Peyer's patch (tissue), 4 donors: ENCODE results near the gene RAMP2. TPM values are rescaled to one million over a fixed set of nuclear protein-coding genes. Genes with fewer than 3 reads are reported as not detected.
"Not testable (repeated sequence)": the region's sequence is repeated elsewhere in the genome, so short reads cannot be mapped to it uniquely, and the experiment has no call there.

Experiments
- DNase-seq, 3 donors: peaks; one replicate each; pipeline ENCODE4 v3.0.0-alpha.2; 2017 to 2019
- H3K27ac ChIP-seq, 4 donors: fragments of 200-600 bp; sonication (generic); one replicate each; pipeline ENCODE4 v1.5.1; 2016 to 2019
- H3K27me3 ChIP-seq, 2 donors: fragments of 200-600 bp; sonication (generic); one replicate each; pipeline ENCODE4 v1.5.1; 2019
- H3K36me3 ChIP-seq, 3 donors: fragments of 200-600 bp; sonication (generic); one replicate each; pipeline ENCODE4 v1.5.1; 2016 to 2019
- H3K4me1 ChIP-seq, 4 donors: fragments of 200-600 bp; sonication (generic); one replicate each; pipeline ENCODE4 v1.5.1; 2016 to 2019
- H3K4me3 ChIP-seq, 4 donors: fragments of 200-600 bp; sonication (generic); 1 replicate in 3 of 4; 2 replicates in 1 of 4; pipeline ENCODE4 v1.5.1; 2016 to 2019; ENCODE audit warnings: mild to moderate bottlenecking in 1 of 4
- H3K9me3 ChIP-seq, 4 donors: fragments of 200-600 bp; sonication (generic); one replicate each; pipeline ENCODE4 v1.5.1; 2016 to 2019; ENCODE audit warnings: mild to moderate bottlenecking in 1 of 4
- POLR2A ChIP-seq, 2 donors: fragments of 450-650 bp; IDR thresholded peaks; one replicate each; pipeline ENCODE4 v1.5.1; 2017; ENCODE audit warnings: antibody characterized with exemption in 2 of 2, mild to moderate bottlenecking in 2 of 2, moderate library complexity in 2 of 2
- total RNA-seq, 4 donors: library from RNA; depleted of rRNA; stranded (reverse); fragments of >200 nt; gene quantifications; one replicate each; pipeline ENCODE4 v1.1.0, GENCODE V29; 2016
- TF ChIP-seq, protein P1 (sequence below), 6 experiments: fragments of 450-650 bp in 4 of 6; fragments of 200-600 bp in 2 of 6; sonication (generic) in 1 of 6; IDR thresholded peaks; one replicate each; pipeline ENCODE4 v1.5.1; 2017 to 2019; ENCODE audit warnings: antibody characterized with exemption in 6 of 6, mild to moderate bottlenecking in 3 of 6, moderate library complexity in 1 of 6

Gene RAMP2, protein sequence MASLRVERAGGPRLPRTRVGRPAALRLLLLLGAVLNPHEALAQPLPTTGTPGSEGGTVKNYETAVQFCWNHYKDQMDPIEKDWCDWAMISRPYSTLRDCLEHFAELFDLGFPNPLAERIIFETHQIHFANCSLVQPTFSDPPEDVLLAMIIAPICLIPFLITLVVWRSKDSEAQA
- total RNA-seq, result 1 to 10 TPM; 2.3 to 9.9 (median 4.3) TPM

DNA sequence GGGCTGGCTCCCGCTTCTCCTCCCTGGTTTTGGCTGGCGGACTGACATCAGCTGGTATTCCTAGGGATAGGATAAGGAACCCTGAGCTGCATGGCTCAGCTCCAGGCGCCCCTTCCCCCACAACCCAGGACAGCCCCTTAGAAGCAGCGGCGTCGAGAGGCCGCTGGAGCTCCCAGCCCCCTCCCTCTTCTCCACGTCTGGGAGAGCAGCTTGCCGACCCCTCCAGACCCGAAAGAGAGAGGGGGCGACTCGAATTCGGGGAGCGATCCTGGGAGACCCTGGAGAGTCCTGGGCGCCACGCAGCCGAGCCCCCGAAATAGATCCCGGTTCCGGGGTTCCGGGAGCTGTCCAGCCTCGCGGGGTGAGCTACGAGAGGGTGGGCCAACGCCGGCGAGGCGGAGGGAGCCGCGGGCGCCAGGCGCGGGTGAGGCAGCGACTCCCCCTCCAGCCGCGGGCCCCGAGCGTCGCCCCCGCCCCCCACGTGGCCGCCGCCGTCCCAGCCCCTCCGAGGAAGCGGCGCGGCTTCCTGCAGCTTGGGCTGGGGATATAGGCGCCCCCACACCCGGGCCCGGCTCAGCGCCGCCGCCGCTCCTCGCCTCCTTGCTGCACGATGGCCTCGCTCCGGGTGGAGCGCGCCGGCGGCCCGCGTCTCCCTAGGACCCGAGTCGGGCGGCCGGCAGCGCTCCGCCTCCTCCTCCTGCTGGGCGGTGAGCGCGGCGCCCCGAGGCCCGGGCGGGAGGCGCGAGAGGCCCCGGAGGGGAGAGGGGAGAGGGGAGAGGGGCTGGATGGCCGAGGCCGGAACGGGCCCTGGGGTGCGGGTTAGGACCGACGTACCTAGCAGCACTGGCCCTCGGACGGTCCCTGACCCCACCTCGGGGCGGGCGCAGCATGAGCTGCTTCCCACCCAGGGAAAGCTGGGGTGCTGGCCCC is at the start of gene RAMP2:
Gene RAMP2, plus strand, starts transcription at position 576 of the 930 bp plus-strand sequence. Its CDS starts 35 bp downstream, at position 611.
- H3K9me3 ChIP-seq, result no peaks in the 10 kb centered on the region
- H3K4me1 ChIP-seq, result peaks cover 0 to 16% (median 8%) of the 10 kb centered on the region in 4 donors
- H3K4me3 ChIP-seq, result peak within 1 kb of the TSS; percentile 40 to 61 (median 56)
- no peak for DNase-seq
- no peaks in the 10 kb centered on the region for H3K36me3 ChIP-seq
- H3K27me3 ChIP-seq, result peaks cover 0 to 8% of the 10 kb centered on the region in 2 donors
- TF ChIP-seq POLR2A (IDR thresholded peaks at IDR 0.05), result no peak
- TF ChIP-seq, protein P1, sequence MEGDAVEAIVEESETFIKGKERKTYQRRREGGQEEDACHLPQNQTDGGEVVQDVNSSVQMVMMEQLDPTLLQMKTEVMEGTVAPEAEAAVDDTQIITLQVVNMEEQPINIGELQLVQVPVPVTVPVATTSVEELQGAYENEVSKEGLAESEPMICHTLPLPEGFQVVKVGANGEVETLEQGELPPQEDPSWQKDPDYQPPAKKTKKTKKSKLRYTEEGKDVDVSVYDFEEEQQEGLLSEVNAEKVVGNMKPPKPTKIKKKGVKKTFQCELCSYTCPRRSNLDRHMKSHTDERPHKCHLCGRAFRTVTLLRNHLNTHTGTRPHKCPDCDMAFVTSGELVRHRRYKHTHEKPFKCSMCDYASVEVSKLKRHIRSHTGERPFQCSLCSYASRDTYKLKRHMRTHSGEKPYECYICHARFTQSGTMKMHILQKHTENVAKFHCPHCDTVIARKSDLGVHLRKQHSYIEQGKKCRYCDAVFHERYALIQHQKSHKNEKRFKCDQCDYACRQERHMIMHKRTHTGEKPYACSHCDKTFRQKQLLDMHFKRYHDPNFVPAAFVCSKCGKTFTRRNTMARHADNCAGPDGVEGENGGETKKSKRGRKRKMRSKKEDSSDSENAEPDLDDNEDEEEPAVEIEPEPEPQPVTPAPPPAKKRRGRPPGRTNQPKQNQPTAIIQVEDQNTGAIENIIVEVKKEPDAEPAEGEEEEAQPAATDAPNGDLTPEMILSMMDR (IDR thresholded peaks at IDR 0.05), result no peak
- H3K27ac ChIP-seq, result peak within 1 kb of the TSS in 3 of 4 donors; percentile 29 to 60 (median 40)

DNA sequence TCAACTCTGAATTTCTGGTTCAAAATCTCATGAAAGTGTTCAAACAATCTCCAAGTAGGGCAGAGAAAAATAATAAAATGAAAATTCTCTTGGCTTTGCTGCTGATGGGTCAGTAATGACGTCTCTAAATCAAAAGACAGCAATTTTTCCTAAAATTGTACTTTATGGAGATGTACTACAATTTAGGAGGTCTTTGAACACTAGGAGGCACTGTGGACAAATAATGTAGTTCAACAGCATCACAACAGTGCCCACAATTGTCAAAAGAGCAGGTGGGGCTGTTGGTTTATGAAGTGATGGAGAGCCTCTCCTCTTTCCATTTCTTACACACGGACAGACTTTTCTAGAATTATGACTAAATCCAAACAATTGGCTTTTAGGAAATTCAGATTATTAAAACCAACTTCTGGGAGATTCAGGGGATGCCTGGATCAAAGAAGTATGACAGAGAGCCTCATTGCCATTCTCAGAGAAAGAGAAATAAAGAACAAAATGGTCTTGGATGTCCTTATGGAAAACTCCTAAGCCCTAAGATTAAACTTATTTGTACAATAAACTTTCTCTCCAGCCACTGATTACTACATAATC is 39.9 kb upstream of the RAMP2 start:
- Histone ChIP-seq H3K27ac (no peak overlapping the region), H3K36me3 (peaks cover 0 to 98% (median 0%) of the 10 kb centered on the region in 3 donors)
- TF ChIP-seq, protein P1 (IDR thresholded peaks at IDR 0.05), result peak; percentile 20 to 85 (median 76)
- no peak for TF ChIP-seq POLR2A (IDR thresholded peaks at IDR 0.05)

DNA sequence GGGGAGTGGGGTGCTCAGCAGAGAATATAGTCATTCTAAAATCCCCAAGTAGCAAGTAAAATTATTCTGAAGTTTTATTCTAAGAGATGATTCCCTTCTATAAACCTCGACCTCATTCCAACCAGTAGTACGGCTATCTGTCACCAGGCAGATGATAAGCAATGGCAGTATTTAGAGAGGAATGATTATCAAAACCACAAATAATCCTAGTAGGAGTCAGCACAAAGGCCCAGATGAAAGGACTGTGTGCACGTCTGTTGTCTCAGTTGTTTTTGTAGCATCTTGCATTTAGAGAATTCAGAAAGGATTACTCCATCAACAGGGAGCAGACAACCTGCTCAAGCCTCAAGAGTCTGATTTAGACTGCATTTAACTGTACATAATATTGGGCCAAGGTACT is 37.4 kb upstream of the RAMP2 start:
- H3K36me3 ChIP-seq, result peaks cover 0 to 98% (median 0%) of the 10 kb centered on the region in 3 donors
- no peak for DNase-seq

More for the DNA sequence above, 39.9 kb upstream of the RAMP2 start:
- H3K4me3 ChIP-seq, result no peak overlapping the region
- no peaks in the 10 kb centered on the region for H3K27me3 ChIP-seq
- no peak for DNase-seq
- H3K4me1 ChIP-seq, result no peaks in the 10 kb centered on the region
- H3K9me3 ChIP-seq, result no peaks in the 10 kb centered on the region

GRCh38 chr17:42725143-42725542 is 35.9 kb upstream of the RAMP2 start:
- Histone ChIP-seq H3K27ac (no peak overlapping the region), H3K4me3 (no peak overlapping the region), H3K4me1 (no peaks in the 10 kb centered on the region), H3K36me3 (peaks cover 0 to 95% (median 0%) of the 10 kb centered on the region in 3 donors), H3K9me3 (no peaks in the 10 kb centered on the region), H3K27me3 (no peaks in the 10 kb centered on the region)
- no peak for DNase-seq
- TF ChIP-seq, protein P1 (IDR thresholded peaks at IDR 0.05), result no peak
- TF ChIP-seq POLR2A (IDR thresholded peaks at IDR 0.05), result no peak

More for the DNA sequence above, 37.4 kb upstream of the RAMP2 start:
- no peak overlapping the region for H3K27ac ChIP-seq
- no peak overlapping the region for H3K4me3 ChIP-seq
- no peaks in the 10 kb centered on the region for H3K4me1 ChIP-seq
- H3K27me3 ChIP-seq, result no peaks in the 10 kb centered on the region
- H3K9me3 ChIP-seq, result no peaks in the 10 kb centered on the region
- TF ChIP-seq, protein P1 (IDR thresholded peaks at IDR 0.05), result no peak
- no peak for TF ChIP-seq POLR2A (IDR thresholded peaks at IDR 0.05)

- Histone ChIP-seq H3K4me3 (no peak overlapping the region), H3K4me1 (peaks cover 0 to 12% (median 1%) of the 10 kb centered on the region in 4 donors), H3K9me3 (no peaks in the 10 kb centered on the region), H3K27me3 (no peaks in the 10 kb centered on the region), H3K27ac (no peak overlapping the region), H3K36me3 (no peaks in the 10 kb centered on the region)
- no peak for DNase-seq
- TF ChIP-seq POLR2A (IDR thresholded peaks at IDR 0.05), result no peak
- TF ChIP-seq, protein P1 (IDR thresholded peaks at IDR 0.05), result no peak
Measured at GRCh38 chr17:42740699-42741098, 20.3 kb upstream of the RAMP2 start.

DNA sequence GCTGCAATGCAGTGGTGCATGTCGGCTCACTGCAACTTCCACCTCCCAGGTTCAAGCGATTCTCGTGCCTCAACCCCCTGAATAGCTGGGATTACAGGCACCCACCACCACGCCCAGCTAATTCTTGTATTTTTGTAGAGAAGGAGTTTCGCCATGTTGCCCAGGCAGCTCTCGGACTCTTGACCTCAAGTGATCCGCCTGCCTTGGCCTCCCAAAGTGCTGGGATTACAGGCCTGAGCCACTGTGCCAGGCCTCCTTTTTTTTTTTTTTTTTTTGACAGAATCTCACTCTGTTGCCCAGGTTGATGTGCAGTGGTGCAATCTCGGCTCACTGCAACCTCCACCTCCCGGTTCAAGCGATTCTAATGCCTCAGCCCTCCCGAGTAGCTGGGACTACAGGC is 18.1 kb upstream of the RAMP2 start:
- not testable (repeated sequence) for DNase-seq, H3K27ac ChIP-seq, H3K27me3 ChIP-seq, H3K36me3 ChIP-seq, H3K9me3 ChIP-seq, H3K4me3 ChIP-seq
- H3K4me1 ChIP-seq, result peaks cover 0 to 12% (median 1%) of the 10 kb centered on the region in 4 donors
